KMS-11 (cell line): ENCODE results near the gene F2R.
"Not testable (repeated sequence)": the region's sequence is repeated elsewhere in the genome, so short reads cannot be mapped to it uniquely, and the experiment has no call there.

ENCODE experiments used
- H2AFZ ChIP-seq: fragments of 200-600 bp; sonication (generic); 2 replicates; pipeline ENCODE4 v1.6.1; 2016; ENCODE audit warnings: antibody characterized with exemption, mixed run types, low read depth
- H3K27ac ChIP-seq: fragments of 200-600 bp; sonication (generic); 2 replicates; pipeline ENCODE4 v1.6.1; 2016; ENCODE audit warnings: mild to moderate bottlenecking, mixed run types
- H3K27me3 ChIP-seq: fragments of 200-600 bp; sonication (generic); 2 replicates; pipeline ENCODE4 v1.6.1; 2017; ENCODE audit warnings: mild to moderate bottlenecking, low read depth, mixed run types, moderate library complexity; ENCODE audit not compliant: insufficient read depth
- H3K36me3 ChIP-seq: fragments of 200-600 bp; sonication (generic); 2 replicates; pipeline ENCODE4 v1.6.1; 2017; ENCODE audit warnings: mild to moderate bottlenecking, mixed run types; ENCODE audit not compliant: insufficient read depth
- H3K4me1 ChIP-seq: fragments of 200-600 bp; sonication (generic); 2 replicates; pipeline ENCODE4 v1.6.1; 2016; ENCODE audit warnings: mild to moderate bottlenecking, low read depth, mixed run types; ENCODE audit not compliant: poor library complexity, severe bottlenecking
- H3K4me2 ChIP-seq: fragments of 200-600 bp; sonication (generic); 2 replicates; pipeline ENCODE4 v1.7.0; 2016; ENCODE audit warnings: mild to moderate bottlenecking, mixed run types
- H3K4me3 ChIP-seq: fragments of 200-600 bp; sonication (generic); IDR thresholded peaks from 2 replicates; pipeline ENCODE4 v1.6.1; 2017; ENCODE audit warnings: low read depth, low read length, mixed read lengths; ENCODE audit not compliant: insufficient read depth
- H3K79me2 ChIP-seq: fragments of 200-600 bp; sonication (generic); 2 replicates; pipeline ENCODE4 v1.6.1; 2016; ENCODE audit warnings: low read depth, mixed run types; ENCODE audit not compliant: insufficient read depth
- H3K9ac ChIP-seq: fragments of 200-600 bp; sonication (generic); 2 replicates; pipeline ENCODE4 v1.6.1; 2016; ENCODE audit warnings: mild to moderate bottlenecking, mixed run types
- H4K20me1 ChIP-seq: fragments of 200-600 bp; sonication (generic); 2 replicates; pipeline ENCODE4 v1.6.1; 2016; ENCODE audit warnings: mild to moderate bottlenecking, mixed run types; ENCODE audit not compliant: insufficient read depth
- TF ChIP-seq, protein P1 (sequence below): fragments of 200-600 bp; sonication (generic); conservative IDR thresholded peaks from 2 replicates; pipeline ENCODE4 v1.6.1; 2017; ENCODE audit warnings: low read depth, mild to moderate bottlenecking, antibody characterized with exemption, low read length, moderate library complexity, mixed read lengths

F2R gene

DNA sequence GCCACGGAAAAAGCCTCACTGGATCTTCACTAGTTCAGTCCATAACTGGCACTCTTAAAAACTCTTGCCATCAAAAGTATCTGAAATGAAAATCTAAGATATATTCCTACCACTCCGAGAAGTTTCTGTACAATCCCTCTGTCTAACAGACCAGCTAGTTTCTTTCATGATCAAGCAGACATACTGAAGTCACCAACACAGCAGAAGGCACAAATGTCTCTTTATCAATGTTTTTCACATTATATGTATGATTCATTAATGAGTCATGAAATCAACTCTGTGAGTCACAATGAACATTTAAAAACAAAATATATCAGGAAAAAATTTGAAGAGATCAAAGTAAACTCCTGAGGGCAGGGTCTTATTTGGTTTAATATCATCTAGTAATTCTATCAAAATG is 50.8 kb downstream of the F2R start:
- no peaks in the 10 kb centered on the region for H4K20me1 ChIP-seq
- no peak overlapping the region for H3K9ac ChIP-seq
- TF ChIP-seq, protein P1, sequence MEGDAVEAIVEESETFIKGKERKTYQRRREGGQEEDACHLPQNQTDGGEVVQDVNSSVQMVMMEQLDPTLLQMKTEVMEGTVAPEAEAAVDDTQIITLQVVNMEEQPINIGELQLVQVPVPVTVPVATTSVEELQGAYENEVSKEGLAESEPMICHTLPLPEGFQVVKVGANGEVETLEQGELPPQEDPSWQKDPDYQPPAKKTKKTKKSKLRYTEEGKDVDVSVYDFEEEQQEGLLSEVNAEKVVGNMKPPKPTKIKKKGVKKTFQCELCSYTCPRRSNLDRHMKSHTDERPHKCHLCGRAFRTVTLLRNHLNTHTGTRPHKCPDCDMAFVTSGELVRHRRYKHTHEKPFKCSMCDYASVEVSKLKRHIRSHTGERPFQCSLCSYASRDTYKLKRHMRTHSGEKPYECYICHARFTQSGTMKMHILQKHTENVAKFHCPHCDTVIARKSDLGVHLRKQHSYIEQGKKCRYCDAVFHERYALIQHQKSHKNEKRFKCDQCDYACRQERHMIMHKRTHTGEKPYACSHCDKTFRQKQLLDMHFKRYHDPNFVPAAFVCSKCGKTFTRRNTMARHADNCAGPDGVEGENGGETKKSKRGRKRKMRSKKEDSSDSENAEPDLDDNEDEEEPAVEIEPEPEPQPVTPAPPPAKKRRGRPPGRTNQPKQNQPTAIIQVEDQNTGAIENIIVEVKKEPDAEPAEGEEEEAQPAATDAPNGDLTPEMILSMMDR = no peak
- no peak overlapping the region for H3K4me3 ChIP-seq
- H3K36me3 ChIP-seq = no peaks in the 10 kb centered on the region
- H3K4me1 ChIP-seq = no peaks in the 10 kb centered on the region
- no peak overlapping the region for H3K27ac ChIP-seq
- H3K4me2 ChIP-seq = no peak overlapping the region
- H2AFZ ChIP-seq = no peak overlapping the region
- H3K79me2 ChIP-seq = no peaks in the 10 kb centered on the region
- no peaks in the 10 kb centered on the region for H3K27me3 ChIP-seq

DNA sequence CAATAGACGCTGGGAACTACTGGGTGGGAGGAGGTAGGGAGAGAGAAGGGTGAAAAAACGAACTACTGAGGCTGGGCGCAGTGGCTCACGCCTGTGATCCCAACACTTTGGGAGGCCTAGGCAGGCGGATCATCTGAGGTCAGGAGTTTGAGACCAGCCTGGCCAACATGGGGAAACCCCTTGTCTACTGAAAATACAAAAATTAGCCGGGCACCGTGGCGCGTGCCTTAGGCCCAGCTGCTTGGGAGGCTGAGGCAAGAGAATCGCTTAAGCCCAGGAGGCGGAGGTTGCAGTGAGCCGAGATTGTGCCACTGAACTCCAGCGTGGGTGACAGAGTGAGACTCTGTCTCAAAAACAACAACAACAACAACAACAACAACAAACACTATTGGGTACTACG is 55.1 kb downstream of the F2R start:
- H3K4me1 ChIP-seq, H3K4me3 ChIP-seq, H3K27ac ChIP-seq, H2AFZ ChIP-seq, H3K9ac ChIP-seq, H3K4me2 ChIP-seq, H3K36me3 ChIP-seq, H3K27me3 ChIP-seq, H4K20me1 ChIP-seq, H3K79me2 ChIP-seq: not testable (repeated sequence)

DNA sequence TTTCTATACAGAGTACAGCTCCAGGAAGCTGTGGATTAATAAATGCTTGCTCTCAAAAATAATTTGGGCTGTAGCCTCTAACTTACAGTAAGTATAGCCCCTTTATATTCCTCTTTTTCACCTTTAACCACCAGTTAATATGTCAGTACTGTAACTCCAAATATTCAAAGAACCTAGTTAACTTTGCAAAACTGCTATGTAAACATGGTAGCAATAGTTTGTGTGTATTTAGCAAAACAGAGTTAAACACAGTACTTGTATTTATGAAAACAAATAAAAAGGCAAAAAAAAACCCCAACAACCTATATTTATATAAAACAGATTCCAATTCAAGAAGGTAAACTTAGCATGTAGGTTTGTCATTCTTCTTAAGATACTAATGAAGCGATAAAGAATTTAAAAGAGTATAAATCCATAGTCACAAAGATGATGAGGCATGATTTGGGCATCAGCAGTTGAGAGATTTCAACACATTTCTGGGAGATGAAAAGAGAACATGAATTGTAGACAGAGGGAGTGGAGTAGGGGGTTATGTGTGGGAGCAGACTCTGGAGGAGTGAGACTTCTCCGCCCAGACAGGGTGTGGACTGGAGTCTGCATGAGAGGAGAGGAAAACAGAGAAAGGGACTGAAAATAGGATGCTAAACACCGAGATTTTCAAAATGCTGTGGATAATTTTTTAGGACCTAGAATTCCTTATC is 55.9 kb downstream of the F2R start:
- Histone ChIP-seq H3K79me2 (no peaks in the 10 kb centered on the region), H3K4me2 (no peak overlapping the region), H3K36me3 (no peaks in the 10 kb centered on the region)

DNA sequence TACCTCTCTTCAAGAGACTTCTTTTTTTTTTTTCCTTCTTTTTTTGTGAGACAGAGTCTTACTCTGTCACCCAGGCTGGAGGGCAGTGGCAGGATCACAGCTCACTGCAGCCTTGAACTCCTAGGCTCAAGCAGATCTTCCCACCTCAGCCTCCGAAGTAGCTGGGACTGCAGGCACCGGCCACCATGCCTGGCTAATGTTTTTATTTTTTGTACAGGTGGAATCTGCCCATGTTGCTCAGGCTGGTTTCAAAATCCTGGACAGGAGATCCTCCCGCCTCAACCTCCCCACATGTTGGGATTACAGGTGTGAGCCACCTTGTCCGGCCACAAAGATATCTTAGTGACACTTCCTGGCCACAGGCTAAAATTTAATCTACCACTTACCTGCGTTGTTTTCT is 60.0 kb downstream of the F2R start:
- H3K4me2 ChIP-seq = no peak overlapping the region
- H3K27ac ChIP-seq = no peak overlapping the region
- H3K79me2 ChIP-seq = no peaks in the 10 kb centered on the region
- no peak overlapping the region for H2AFZ ChIP-seq
- H3K9ac ChIP-seq = no peak overlapping the region
- peaks cover 9% of the 10 kb centered on the region for H3K4me1 ChIP-seq
- H3K36me3 ChIP-seq = no peaks in the 10 kb centered on the region
- no peaks in the 10 kb centered on the region for H4K20me1 ChIP-seq
- H3K27me3 ChIP-seq = no peaks in the 10 kb centered on the region
- no peak overlapping the region for H3K4me3 ChIP-seq
- TF ChIP-seq, protein P1 = no peak

More for the DNA sequence above, 55.9 kb downstream of the F2R start:
- TF ChIP-seq, protein P1 = no peak
- Histone ChIP-seq H3K27ac (no peak overlapping the region), H2AFZ (no peak overlapping the region), H4K20me1 (no peaks in the 10 kb centered on the region), H3K4me3 (no peak overlapping the region), H3K27me3 (no peaks in the 10 kb centered on the region), H3K9ac (no peak overlapping the region), H3K4me1 (peaks cover 9% of the 10 kb centered on the region)

DNA sequence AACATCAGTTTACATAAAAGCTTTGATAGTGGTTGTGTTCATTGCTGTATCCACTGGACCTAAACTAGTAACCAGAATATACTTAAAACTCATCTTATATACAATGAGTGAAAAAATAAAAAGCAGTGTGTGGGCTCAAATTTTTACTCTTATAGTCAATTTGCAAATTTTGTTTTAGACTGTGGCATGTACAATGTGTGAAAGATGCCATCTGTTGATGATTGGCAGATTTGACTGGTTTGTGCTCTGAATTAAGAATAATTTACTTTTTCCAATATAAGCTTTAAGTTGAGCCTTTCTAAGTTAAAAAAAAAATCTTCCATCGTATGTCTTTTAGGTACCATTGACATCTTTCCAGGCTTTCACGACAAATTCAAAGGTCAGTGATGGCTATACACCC is 60.5 kb downstream of the F2R start:
- Histone ChIP-seq H3K9ac (no peak overlapping the region), H3K27ac (no peak overlapping the region), H3K4me2 (no peak overlapping the region), H3K4me3 (no peak overlapping the region), H3K27me3 (no peaks in the 10 kb centered on the region), H3K36me3 (no peaks in the 10 kb centered on the region), H3K79me2 (no peaks in the 10 kb centered on the region), H2AFZ (no peak overlapping the region), H4K20me1 (no peaks in the 10 kb centered on the region), H3K4me1 (peaks cover 9% of the 10 kb centered on the region)
- TF ChIP-seq, protein P1 = no peak

DNA sequence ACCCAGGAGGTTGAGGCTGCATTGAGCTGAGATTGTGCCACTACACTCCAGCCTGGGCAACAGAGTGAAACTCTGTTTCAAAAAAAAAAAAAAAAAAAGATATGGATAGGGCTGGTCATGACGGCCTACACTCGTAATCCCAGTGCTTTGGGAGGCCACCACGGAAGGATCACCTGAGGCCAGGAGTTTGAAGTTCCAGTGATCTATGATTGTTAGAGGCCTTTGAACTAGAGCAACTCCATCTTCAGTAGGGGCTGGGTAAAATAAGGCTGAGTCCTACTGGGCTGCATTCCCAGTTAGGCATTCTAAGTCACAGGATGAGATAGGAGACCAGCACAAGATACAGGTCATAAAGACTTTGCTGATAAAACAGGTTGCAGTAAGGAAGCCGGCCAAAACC is 64.7 kb downstream of the F2R start:
- H3K79me2 ChIP-seq, H3K27me3 ChIP-seq, H3K4me2 ChIP-seq, H2AFZ ChIP-seq, H3K36me3 ChIP-seq, H3K27ac ChIP-seq, H3K4me3 ChIP-seq, H3K9ac ChIP-seq, H3K4me1 ChIP-seq, H4K20me1 ChIP-seq: not testable (repeated sequence)
